ENCODE measurements around the gene AOC2.
"Not testable (repeated sequence)": the region's sequence is repeated elsewhere in the genome, so short reads cannot be mapped to it uniquely, and the experiment has no call there.

The AOC2 gene

DNA sequence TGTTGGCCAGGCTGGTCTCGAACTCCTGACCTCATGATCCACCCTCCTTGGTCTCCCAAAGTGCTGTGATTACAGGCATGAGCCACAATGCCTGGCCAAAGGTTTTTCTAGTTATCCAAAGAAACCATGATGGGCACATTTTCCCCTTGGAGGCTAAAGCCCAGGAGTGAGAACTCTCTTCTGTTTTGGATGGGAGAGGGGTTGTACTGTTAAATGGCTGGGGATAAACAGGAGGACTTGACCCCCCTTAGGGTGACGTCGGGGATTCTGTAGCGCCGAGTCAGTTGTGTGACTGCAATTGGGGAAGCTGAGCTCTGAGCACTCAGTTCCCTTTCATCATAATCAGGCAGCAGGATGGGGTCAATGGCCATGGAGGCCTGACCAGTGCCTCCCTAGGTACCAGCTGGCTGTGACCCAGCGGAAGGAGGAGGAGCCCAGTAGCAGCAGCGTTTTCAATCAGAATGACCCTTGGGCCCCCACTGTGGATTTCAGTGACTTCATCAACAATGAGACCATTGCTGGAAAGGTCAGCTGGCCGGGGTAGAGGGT lies 10.7 kb downstream of the AOC2 start:
- DNase-seq = no peak

- DNase-seq = not testable (repeated sequence)
Measured at GRCh38 chr17:42856093-42856492, 11.7 kb downstream of the AOC2 start.

GRCh38 chr17:42856516-42856915 lies 12.1 kb downstream of the AOC2 start:
- not testable (repeated sequence) for DNase-seq

DNA sequence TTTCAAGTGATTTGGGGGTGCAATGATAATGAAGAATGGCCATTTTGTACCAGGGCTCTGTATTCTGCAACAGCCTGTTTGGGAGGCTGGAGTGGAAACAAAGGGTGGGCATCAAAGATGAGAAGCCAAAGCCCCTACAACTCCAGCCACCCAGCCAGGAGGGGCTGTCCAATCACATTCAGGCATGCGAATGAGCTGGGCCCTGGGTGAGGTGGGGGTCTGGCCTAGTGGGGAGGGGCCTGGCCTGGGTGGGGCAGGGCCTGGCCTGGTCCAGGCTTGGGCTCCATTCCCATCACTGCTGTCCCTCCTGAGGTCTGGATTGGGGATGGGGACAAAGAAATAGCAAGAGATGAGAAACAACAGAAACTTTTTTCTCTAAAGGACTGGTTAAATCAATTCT lies 13.0 kb downstream of the AOC2 start:
- no peak for DNase-seq

- DNase-seq = no peak
Measured at GRCh38 chr17:42865638-42866094, 21.3 kb downstream of the AOC2 start.

- DNase-seq = no peak
Measured at GRCh38 chr17:42866216-42866615, 21.8 kb downstream of the AOC2 start.

DNA sequence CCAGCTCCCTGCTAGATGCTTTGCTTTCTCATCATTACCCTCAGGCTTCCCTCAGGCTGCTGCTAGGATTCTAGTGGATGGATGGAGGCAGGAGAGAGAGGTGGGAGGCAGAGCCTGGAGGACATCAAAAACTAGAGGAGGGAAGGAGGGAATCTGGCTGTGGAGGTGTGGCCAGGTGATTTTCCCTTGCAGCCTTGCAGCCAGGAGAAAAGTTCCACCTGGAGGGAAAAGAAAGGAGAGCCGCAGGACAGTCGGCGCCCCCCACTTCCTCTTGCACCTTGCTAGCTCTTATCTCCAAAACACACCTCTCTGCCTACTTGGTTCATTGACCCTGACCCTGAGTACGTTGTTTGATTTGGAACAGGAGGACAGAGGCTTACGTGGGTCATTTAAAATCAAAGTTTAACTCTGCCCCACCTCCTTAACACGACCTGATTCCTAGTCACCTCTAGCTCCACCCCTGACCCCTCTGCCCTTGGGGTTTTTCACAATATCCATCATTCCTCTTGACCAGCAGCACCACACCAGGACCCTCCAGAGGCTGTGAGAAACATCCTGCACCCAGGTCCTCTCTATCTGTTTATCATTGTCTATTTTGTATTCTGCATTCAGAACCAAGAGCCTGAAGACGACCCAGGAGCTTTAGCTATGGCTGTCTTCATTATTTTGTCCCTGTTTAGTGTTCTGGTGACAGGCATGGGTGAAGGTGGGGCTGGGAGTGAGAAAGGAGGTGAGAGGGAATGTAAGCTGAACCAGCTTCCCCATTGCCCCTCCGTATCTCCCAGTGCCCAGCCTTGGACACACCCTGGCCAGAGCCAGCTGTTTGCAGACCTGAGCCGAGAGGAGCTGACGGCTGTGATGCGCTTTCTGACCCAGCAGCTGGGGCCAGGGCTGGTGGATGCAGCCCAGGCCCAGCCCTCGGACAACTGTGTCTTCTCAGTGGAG lies 22.5 kb downstream of the AOC2 start:
- no peak for DNase-seq

DNA sequence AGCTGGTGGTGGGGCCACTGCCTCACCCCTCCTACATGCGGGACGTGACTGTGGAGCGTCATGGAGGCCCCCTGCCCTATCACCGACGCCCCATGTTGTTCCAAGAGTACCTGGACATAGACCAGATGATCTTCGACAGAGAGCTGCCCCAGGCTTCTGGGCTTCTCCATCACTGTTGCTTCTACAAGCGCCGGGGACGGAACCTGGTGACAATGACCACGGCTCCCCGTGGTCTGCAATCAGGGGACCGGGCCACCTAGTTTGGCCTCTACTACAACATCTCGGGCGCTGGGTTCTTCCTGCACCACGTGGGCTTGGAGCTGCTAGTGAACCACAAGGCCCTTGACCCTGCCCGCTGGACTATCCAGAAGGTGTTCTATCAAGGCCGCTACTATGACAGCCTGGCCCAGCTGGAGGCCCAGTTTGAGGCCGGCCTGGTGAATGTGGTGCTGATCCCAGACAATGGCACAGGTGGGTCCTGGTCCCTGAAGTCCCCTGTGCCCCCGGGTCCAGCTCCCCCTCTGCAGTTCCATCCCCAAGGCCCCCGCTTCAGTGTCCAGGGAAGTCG lies 23.4 kb downstream of the AOC2 start:
- DNase-seq = not testable (repeated sequence)

DNA sequence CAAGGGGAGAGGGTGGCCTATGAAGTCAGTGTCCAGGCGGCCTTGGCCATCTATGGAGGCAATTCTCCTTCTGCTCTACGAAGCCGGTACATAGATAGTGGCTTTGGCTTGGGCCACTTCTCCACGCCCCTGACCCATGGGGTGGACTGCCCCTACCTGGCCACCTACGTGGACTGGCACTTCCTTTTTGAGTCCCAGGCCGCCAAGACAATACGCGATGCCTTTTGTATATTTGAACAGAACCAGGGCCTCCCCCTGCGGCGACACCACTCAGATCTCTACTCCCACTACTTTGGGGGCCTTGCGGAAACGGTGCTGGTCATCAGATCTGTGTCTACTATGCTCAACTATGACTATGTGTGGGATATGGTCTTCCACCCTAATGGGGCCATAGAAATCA lies 24.0 kb downstream of the AOC2 start:
- no peak for DNase-seq

GRCh38 chr17:42871647-42872046 lies 27.3 kb downstream of the AOC2 start:
- no peak for DNase-seq

DNA sequence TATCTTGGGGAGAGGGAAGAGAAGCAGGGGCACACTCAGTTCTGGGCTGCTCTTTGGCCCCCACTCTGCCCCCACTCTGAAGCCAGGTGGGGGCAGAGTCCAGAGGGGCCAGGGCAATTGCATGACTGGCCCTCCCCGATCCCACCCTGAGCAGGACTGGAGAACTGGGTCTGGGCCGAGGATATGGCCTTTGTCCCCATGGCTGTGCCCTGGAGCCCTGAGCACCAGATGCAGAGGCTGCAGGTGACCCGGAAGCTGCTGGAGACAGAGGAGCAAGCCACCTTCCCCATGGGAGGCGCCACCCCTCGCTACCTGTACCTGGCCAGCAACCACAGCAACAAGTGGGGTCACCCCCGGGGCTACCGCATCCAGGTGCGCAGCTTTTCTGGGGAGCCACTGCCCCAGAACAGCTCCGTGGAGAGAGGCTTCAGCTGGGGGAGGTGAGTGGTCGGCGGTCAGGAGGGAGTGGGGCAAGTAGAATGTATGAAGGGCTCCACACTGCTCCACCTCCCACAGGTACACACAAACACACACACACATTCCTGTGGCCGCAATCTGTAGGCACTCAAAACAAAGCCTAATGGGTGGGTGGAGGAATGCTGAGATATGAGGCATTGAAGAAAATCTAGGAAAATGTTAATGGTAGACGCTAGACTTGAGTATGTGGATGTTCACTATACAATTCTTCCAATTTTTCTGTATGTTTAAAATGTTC lies 28.0 kb downstream of the AOC2 start:
- DNase-seq = no peak

GRCh38 chr17:42873315-42873714 lies 28.9 kb downstream of the AOC2 start:
- DNase-seq = no peak

GRCh38 chr17:42873932-42874695 lies 29.7 kb downstream of the AOC2 start:
- not testable (repeated sequence) for DNase-seq

- DNase-seq = no peak
Measured at GRCh38 chr17:42877037-42877436, 32.7 kb downstream of the AOC2 start.

GRCh38 chr17:42878123-42878880 lies 33.9 kb downstream of the AOC2 start:
- DNase-seq = no peak

DNA sequence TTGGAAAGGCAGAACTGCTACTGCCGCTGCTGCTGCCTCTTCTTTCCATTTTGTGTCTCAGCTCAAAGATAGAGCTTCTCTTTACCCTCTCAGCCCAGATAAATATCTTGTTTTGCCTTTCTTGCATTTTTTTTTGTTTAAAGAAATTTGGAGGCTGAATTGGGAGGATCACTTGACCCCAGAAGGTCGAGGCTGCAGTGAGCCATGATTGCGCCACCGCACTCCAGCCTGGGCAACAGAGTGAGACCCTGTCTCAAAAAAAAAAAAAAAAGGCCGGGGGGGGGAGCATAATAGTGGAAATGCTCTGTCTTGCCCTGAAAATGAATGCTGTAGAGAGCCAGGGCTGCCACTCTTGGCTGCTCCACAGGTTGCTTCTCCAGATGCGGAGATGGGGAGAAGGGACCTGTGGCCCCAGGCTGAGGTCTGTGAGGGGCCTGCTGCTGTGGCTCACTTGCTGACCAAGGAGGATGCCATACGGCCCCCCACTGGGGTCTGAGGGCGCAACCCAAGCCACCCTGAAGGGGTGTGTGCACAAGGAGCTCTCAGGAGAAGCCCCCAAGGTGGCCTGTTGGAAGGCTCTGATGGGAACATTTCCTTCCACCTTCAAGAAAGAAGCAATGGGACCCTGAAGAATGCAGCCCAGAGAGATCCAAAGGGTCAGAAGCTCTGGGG lies 34.7 kb downstream of the AOC2 start:
- no peak for DNase-seq

DNA sequence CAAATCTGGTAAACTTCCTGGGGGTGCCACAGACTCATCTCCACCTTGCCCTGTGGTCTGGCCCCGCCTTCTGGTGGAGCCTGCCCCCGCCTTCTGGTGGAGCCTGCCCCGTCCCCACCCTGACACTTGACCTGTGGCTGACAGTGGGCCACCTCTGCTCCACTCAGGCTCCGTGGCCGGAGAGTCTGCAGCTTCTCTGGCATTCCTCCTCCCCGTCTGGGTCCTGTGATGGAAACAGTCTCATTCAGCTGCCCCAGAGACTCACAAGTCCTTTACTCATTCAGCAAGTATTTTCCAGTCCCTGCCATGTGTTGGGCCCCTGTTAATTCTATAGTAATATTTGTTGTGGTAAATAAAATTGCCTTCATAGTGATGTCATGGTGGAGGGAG lies 35.2 kb downstream of the AOC2 start:
- no peak for DNase-seq

DNA sequence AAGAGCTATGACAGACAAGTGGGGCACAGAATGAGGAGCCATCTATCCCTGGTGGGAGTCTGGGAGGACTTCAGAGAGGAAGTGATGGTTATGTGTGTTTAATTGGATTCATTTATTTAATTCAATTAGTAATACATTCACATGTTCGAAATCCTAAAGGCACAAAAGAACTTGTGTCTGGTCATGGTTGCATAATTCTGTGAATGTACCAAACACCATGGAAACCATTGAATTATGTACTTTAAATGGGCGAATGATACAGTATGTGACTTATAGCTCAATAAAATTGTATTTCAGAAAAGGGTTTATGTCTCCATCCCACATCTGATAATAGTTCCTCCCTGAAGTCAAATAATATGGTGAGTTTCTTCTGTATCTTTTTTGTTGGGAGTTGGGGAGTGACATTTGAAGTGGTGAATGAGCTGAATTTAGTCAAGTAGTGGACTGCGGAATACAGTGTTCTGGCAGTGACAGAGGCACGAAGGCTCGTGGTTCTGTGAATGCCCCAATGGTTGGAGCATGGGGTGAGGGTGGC lies 36.5 kb downstream of the AOC2 start:
- DNase-seq = no peak

DNA sequence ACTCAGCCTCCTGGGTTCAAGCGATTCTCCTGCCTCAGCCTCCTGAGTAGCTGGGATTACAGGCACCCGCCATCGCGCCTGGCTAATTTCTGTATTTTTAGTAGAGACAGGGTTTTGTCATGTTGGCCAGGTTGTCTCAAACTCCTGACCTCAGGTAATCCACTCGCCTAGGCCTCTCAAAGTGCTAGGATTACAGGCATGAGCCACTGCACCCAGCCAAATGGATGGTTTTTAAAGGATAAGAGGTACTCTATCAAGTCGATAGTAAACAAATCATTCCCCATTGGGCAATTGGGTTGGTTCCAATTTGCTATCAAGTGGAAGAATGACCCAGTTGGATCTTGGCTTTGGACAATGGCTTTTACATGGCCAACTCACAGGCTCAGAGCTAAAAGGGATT lies 37.3 kb downstream of the AOC2 start:
- not testable (repeated sequence) for DNase-seq

GRCh38 chr17:42882166-42882565 lies 37.8 kb downstream of the AOC2 start:
- no peak for DNase-seq

Data from CD4-positive, alpha-beta T cell treated with Interleukin-17A for 1 hour (primary cell).